ENCODE measurements around the gene ACTN3.
"Not testable (repeated sequence)": the region's sequence is repeated elsewhere in the genome, so short reads cannot be mapped to it uniquely, and the experiment has no call there.

ACTN3 gene

DNA sequence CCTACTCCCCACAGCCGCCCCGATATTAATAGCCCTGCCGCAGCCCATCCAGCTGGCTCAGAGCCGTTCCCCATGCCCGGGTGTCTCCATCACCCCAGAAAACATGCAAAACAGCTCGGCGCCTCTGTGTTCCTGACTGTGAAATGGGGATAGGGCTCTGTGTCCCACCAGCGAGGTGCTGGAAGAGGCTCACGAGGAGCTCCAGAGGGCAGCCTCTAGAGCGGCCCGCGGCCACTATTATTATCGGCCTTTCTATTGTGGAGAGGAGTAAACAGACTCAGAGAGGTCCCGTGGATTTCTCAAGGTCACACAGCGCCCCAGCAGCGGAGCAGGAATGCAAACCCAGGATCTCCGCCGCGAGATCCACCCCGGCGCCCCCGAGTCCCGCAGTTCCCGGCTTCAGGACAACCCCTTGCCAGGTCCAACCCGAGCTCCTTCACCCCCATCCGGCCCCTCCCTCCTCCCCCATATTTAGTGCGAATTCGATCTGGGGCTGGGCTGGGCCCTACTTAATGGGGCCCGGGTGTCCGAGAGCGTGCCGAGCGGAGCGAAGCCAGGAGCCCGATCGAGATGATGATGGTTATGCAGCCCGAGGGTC, at the start of gene ACTN3:
ACTN3 (plus strand) TSS at position 536 of the 598 bp plus-strand sequence; CDS start at position 571, 35 bp downstream.
- no peak for DNase-seq (ENCODE audit: low read depth in 2 of 2)

- no peak for DNase-seq (ENCODE audit: low read depth in 2 of 2)
Observed at GRCh38 chr11:66497206-66497605, 49.5 kb upstream of the ACTN3 start.

- DNase-seq (ENCODE audit: low read depth in 2 of 2), result no peak
Observed at GRCh38 chr11:66498506-66498905, 48.2 kb upstream of the ACTN3 start.

GRCh38 chr11:66505276-66505816, 41.4 kb upstream of the ACTN3 start:
- DNase-seq (ENCODE audit: low read depth in 2 of 2), result no peak

- no peak for DNase-seq (ENCODE audit: low read depth in 2 of 2)
Observed at GRCh38 chr11:66509131-66509561, 37.6 kb upstream of the ACTN3 start.

DNA sequence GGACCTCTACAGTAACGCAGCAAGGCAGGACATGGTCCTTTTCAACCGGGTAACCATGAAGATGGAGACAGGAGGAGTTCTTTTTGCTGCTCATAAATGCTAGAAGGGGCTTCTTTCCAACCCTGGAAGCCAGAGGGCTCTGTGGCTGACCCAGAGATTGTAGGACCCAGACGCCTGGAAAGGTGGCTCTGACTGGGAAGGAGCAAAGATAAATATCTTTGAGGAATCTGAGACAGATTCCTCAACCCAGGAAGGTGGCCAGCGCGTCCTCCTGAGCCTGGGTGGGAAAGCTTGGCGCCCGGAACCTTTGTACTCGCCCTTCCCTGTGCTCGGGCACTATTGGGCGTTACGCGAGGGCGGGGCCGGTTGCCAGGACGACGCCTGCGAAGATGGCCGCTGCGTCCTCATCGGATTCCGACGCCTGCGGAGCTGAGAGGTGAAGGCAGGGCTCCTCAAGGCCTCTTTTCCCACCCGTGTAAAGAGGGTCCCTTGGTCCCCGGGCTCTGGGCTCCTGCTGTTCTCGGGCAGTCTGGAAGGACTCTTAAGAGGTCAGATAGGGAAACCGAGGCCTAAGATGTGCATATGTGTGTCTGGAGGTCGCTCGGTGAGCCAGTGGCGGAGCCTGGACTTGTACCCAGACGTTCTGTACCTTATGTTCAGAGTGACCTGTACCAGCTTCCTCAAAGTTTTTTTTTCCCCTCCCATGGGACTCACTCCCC, 36.3 kb upstream of the ACTN3 start, which contains the start of gene BBS1:
BBS1 (plus strand) TSS at position 365 of the 719 bp plus-strand sequence; CDS start at position 390, 25 bp downstream.
- DNase-seq (ENCODE audit: low read depth in 2 of 2), result peak; percentile 55 to 66

DNA sequence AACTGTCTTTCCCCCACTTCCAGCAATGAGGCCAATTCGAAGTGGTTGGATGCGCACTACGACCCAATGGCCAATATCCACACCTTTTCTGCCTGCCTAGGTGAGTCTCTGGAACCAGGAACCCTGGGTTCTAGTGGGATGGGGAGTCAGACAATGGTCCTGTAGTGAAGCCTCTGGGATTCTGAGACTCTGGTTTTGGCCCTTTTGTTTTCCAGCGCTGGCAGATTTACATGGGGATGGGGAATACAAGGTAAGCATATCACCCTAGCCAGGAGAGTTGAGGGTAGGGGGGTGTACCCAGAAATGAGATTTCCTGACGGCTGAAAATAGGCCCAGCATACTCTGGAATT, 35.7 kb upstream of the ACTN3 start:
- no peak for DNase-seq (ENCODE audit: low read depth in 2 of 2)

- DNase-seq (ENCODE audit: low read depth in 2 of 2), result no peak
Observed at GRCh38 chr11:66523611-66524010, 23.1 kb upstream of the ACTN3 start.

DNA sequence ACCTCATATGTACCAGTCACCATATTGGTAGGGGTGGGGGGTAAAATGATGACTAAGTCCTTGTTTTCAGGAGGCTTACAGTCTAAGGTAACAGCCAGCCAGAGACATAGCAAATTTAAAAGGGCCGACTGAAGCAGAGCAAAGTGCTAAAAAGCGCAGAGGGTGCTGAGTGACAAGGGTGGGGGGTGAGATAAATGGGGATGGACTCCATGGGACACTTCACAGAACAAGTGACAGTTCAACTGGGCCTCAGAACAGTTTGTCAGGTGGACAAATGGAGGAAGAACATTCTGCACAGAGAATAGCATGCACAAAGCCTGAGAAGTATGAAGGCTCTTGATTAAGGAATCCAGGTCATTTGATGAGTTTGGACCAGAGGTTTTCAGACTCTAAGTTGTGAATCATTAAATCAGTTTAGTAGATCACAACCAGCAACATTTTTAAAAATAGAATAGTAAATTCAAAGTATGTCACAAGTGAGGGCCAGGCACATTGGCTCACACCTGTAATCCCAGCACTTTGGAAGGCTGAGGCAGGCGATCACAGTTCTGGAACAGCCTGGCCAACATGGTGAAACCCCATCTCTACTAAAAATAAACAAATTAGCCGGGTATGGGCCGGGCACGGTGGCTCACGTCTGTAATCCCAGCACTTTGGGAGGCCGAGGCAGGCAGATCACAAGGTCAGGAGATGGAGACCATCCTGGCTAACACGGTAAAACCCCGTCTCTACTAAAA, 22.2 kb upstream of the ACTN3 start:
- DNase-seq (ENCODE audit: low read depth in 2 of 2), result no peak

- DNase-seq (ENCODE audit: low read depth in 2 of 2), result no peak
Observed at GRCh38 chr11:66529069-66529468, 17.6 kb upstream of the ACTN3 start.

DNA sequence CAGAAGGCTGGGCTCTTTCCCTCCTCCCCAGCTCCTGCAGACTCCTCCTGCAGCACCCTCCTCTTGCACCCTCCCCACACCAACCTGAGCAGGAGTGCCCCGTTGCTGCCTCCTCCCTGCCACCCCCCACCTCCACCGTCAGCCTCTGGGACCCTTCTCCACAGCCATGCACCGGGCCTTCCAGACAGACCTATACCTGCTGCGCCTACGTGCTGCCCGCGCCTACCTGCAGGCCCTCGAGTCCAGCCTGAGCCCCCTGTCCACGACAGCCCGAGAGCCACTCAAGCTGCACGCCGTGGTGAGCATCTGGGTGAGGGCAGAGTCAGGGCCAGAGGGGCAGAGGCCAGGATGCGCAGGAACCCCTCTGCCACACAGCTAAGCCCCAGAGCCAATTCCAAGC, 17.0 kb upstream of the ACTN3 start:
- no peak for DNase-seq (ENCODE audit: low read depth in 2 of 2)

DNA sequence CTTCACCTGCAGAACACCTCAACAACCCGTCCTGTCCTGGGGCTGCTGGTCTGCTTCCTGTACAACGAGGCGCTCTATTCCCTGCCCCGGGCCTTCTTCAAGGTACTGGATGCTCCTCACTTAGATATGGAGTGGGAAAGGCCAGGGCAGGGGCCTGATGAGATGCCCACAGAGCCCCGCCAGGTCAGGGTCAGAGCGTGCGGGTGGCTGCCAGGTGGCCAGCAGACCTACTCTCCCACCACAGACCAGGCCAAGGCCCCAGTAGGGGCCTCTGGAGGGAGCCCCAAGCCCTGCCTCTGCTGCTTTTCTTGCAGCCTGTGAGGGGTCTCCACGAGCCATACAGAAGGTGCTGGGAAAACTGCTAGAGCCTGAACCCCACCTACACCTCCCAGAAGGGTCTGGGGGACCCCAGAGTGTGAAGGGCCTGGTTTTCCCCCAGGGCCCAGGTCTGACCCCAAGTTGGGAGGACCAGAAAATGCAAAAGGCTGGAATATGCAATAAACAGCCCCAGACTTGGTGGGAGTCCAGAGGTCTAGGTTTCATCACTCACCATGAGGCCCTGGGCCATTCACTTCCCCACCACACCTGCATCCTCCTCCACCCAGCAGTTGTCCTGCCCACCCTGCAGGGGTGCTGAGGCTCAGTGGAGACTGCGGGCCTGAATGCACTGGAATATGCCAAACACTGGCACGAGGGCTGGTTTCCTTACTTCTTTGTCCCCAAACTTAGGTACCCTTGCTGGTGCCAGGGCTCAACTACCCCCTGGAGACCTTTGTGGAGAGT, 15.6 kb upstream of the ACTN3 start:
- no peak for DNase-seq (ENCODE audit: low read depth in 2 of 2)

GRCh38 chr11:66531841-66532240, 14.9 kb upstream of the ACTN3 start:
- no peak for DNase-seq (ENCODE audit: low read depth in 2 of 2)

- DNase-seq (ENCODE audit: low read depth in 2 of 2), result no peak
Observed at GRCh38 chr11:66532784-66533183, 13.9 kb upstream of the ACTN3 start.

DNA sequence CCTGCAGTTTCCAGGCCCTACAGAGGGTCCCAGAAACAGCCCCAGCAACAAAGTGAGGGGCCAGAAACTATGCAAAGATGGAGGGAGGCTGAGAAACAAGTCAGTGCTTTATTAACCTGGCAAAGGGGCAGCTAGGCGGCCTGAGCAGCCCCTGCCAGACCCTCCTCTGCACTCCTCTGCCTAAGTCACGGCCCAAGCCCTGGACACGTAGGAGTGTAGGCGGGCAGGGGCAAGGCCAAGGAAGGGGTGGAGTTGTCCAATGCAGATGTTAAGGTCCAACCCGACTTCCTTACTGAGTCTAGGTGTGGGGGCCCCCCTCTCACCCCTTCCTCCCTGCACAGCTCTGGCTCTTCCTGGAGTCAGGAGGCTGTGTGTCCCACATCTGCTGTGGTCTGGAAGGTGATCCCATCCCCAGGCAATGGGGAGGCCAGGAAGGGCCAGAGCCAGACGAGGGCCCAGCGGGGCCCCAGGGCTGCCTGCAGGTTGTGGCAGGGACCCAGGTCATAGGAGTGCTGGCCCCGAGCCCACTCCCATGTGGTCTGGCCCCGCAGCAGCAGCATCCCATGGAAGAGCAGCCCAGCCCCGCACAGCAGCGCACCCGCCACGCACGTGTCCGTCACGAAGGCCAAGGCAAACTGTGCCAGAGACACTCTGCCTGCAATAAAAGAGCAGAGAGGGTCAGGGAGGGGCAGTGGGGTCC, 7.4 kb upstream of the ACTN3 start:
- no peak for DNase-seq (ENCODE audit: low read depth in 2 of 2)

GRCh38 chr11:66539870-66540213, 6.9 kb upstream of the ACTN3 start:
- DNase-seq (ENCODE audit: low read depth in 2 of 2), result no peak

DNA sequence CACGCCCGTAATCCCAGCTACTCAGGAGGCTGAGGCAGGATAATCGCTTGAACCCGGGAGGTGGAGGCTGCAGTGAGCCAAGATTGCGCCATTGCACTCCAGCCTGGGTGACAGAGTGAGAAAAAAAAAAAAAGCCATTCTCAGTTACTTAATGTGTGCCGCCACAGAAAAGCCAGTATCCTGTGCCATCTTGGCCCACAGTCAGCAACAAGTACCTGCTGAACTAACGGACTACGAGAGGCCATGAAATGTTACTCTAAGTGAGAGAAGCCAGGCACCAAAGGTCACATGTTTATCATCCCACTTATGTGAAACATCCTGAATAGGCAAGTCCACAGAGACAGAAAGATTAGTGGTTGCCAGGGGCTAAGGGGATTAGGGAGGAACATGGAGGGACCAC, 6.1 kb upstream of the ACTN3 start:
- DNase-seq (ENCODE audit: low read depth in 2 of 2), result not testable (repeated sequence)

GRCh38 chr11:66541892-66542291, 4.8 kb upstream of the ACTN3 start:
- DNase-seq (ENCODE audit: low read depth in 2 of 2), result no peak

GRCh38 chr11:66542362-66542761, 4.3 kb upstream of the ACTN3 start:
- DNase-seq (ENCODE audit: low read depth in 2 of 2), result no peak

GRCh38 chr11:66543263-66544107, 3.2 kb upstream of the ACTN3 start:
- DNase-seq (ENCODE audit: low read depth in 2 of 2), result peak; percentile 20 to 39

Measured in activated CD8-positive, alpha-beta memory T cell treated with anti-CD3 and anti-CD28 coated beads for 4 hours (primary cell).